DOHH2 (cell line): ENCODE results near the gene SHB.

Experiments used
- EZH2phosphoT487 ChIP-seq: fragments of 200-600 bp; sonication (generic); IDR thresholded peaks from 2 replicates; pipeline ENCODE4 v1.6.1; 2017; ENCODE audit warnings: borderline replicate concordance, mild to moderate bottlenecking, antibody characterized with exemption, low read length, moderate library complexity, mixed read lengths
- TF ChIP-seq, protein P1 (sequence below): fragments of 200-600 bp; sonication (generic); IDR thresholded peaks from one replicate; pipeline ENCODE4 v1.5.1; 2014; ENCODE audit warnings: antibody characterized with exemption, mild to moderate bottlenecking, low read depth, low read length; ENCODE audit not compliant: poor library complexity, severe bottlenecking

- TF ChIP-seq, protein P1, sequence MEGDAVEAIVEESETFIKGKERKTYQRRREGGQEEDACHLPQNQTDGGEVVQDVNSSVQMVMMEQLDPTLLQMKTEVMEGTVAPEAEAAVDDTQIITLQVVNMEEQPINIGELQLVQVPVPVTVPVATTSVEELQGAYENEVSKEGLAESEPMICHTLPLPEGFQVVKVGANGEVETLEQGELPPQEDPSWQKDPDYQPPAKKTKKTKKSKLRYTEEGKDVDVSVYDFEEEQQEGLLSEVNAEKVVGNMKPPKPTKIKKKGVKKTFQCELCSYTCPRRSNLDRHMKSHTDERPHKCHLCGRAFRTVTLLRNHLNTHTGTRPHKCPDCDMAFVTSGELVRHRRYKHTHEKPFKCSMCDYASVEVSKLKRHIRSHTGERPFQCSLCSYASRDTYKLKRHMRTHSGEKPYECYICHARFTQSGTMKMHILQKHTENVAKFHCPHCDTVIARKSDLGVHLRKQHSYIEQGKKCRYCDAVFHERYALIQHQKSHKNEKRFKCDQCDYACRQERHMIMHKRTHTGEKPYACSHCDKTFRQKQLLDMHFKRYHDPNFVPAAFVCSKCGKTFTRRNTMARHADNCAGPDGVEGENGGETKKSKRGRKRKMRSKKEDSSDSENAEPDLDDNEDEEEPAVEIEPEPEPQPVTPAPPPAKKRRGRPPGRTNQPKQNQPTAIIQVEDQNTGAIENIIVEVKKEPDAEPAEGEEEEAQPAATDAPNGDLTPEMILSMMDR: no peak
- TF ChIP-seq EZH2phosphoT487: no peak
These were observed 51.7 kb downstream of the SHB start for GRCh38 chr9:38017149-38017884.
